GM12878 (cell line): ENCODE results near the gene PMM2. TPM values are rescaled to one million over a fixed set of nuclear protein-coding genes. Genes with fewer than 3 reads are reported as not detected.

Experiments used
- ATAC-seq: fragments of 200-7000 bp; cut with Tn5 transposase; 3 replicates; pipeline ENCODE4 v1.9.1; 2020; ENCODE audit warnings: mild to moderate bottlenecking, moderate library complexity
- BruUV-seq: library from RNA; stranded (reverse); fragments of 400-500 nt; replicated peaks from 2 replicates; lab custom pipeline; 2021; lab: Mats Ljungman, UMichigan
- CTCF ChIA-PET: fragments of 300-600 bp; sonication (Branson Sonifier 250); formaldehyde crosslinking; extraction: SDS; loops from one replicate; lab custom pipeline; 2021; ENCODE audit warnings: inconsistent platforms; lab: Yijun Ruan, JAX
- POLR2A ChIA-PET: fragments of 350-600 bp; formaldehyde crosslinking; extraction: SDS; loops from one replicate; lab custom pipeline; 2021; ENCODE audit warnings: inconsistent platforms; lab: Charles Lee
- RAD21 ChIA-PET: fragments of 300-600 bp; sonication (Branson Sonifier 250); formaldehyde crosslinking; loops from one replicate; lab custom pipeline; 2023; ENCODE audit warnings: antibody characterized with exemption; ENCODE audit not compliant: unreplicated experiment; lab: Charles Lee
- SMC1A ChIA-PET: fragments of 300-600 bp; sonication (Branson Sonifier 250); formaldehyde crosslinking; loops from one replicate; lab custom pipeline; 2023; ENCODE audit not compliant: unreplicated experiment, uncharacterized antibody; lab: Charles Lee
- DNase-seq: peaks from one replicate; pipeline ENCODE4 v3.0.0-alpha.2; 2011; ENCODE audit warnings: low read depth, low spot score
- FAIRE-seq: peaks from 3 replicates; lab custom pipeline; 2011; peaks lifted over from hg19 to GRCh38; lab: Jason Lieb, UNC
- H2AFZ ChIP-seq: 2 replicates; pipeline ENCODE4 v1.6.0; 2011; ENCODE audit warnings: low read depth, low read length, control low read depth; ENCODE audit not compliant: control insufficient read depth
- H3K27ac ChIP-seq: 2 replicates; pipeline ENCODE4 v1.5.1; 2011; ENCODE audit warnings: control low read depth; ENCODE audit not compliant: control insufficient read depth, insufficient read depth
- H3K27me3 ChIP-seq, 2 experiments: replicated peaks in 1 of 2; 2 replicates each; pipeline versions ENCODE4 v1.6.0 to v1.6.1; 2011; ENCODE audit warnings: low read length in 1 of 2; ENCODE audit not compliant: control insufficient read depth in 2 of 2, insufficient read depth in 2 of 2
- H3K36me3 ChIP-seq, 2 experiments: 2 replicates each; pipeline ENCODE4 v1.5.1; 2011; ENCODE audit warnings: low read length in 1 of 2; ENCODE audit not compliant: control insufficient read depth in 2 of 2, insufficient read depth in 2 of 2
- H3K4me1 ChIP-seq: 2 replicates; pipeline ENCODE4 v1.6.1; 2011; ENCODE audit warnings: mild to moderate bottlenecking, low read length, moderate library complexity, mixed read lengths; ENCODE audit not compliant: control insufficient read depth, insufficient read depth
- H3K4me2 ChIP-seq: 2 replicates; pipeline ENCODE4 v1.6.0; 2011; ENCODE audit warnings: control low read depth; ENCODE audit not compliant: control insufficient read depth, insufficient read depth
- H3K4me3 ChIP-seq: fragments of 200-600 bp; sonication (generic); 2 replicates; pipeline ENCODE4 v1.5.1; 2016
- H3K79me2 ChIP-seq: 2 replicates; pipeline ENCODE4 v1.6.0; 2011; ENCODE audit warnings: low read length; ENCODE audit not compliant: control insufficient read depth, insufficient read depth
- H3K9ac ChIP-seq: 2 replicates; pipeline ENCODE4 v1.8.0; 2011; ENCODE audit warnings: low read length, control low read depth, mixed read lengths; ENCODE audit not compliant: control insufficient read depth, insufficient read depth
- H3K9me3 ChIP-seq: replicated peaks from 3 replicates; pipeline ENCODE4 v1.5.1; 2011; ENCODE audit warnings: mild to moderate bottlenecking, low read length; ENCODE audit not compliant: control insufficient read depth, insufficient read depth
- H4K20me1 ChIP-seq: 2 replicates; pipeline ENCODE4 v1.6.0; 2011; ENCODE audit not compliant: control insufficient read depth, insufficient read depth
- CBX5 ChIP-seq: sonication (generic); IDR thresholded peaks from 2 replicates; pipeline ENCODE4 v1.6.1; 2016; ENCODE audit warnings: low read depth, moderate library complexity, mild to moderate bottlenecking, inconsistent platforms
- CUX1 ChIP-seq: IDR thresholded peaks from 2 replicates; pipeline ENCODE4 v1.6.1; 2012; ENCODE audit warnings: improper control_type of control experiment, low read depth, low read length; ENCODE audit not compliant: insufficient replicate concordance
- FOXM1 ChIP-seq: IDR thresholded peaks from 2 replicates; pipeline ENCODE4 v1.6.1; 2012; ENCODE audit warnings: low read depth, mild to moderate bottlenecking, inconsistent platforms, low read length, moderate library complexity
- POLR2AphosphoS5 ChIP-seq: IDR thresholded peaks from 2 replicates; pipeline ENCODE4 v1.6.1; 2011; ENCODE audit warnings: mild to moderate bottlenecking, low read length, inconsistent platforms
- POU2F2 ChIP-seq: IDR thresholded peaks from 3 replicates; pipeline ENCODE4 v1.6.1; 2011; ENCODE audit warnings: low read depth, mild to moderate bottlenecking, low read length, borderline replicate concordance
- SRF ChIP-seq, 2 experiments: IDR thresholded peaks; 2 replicates each; pipeline ENCODE4 v1.6.1; 2011; ENCODE audit warnings: low read depth in 2 of 2, low read length in 2 of 2, mild to moderate bottlenecking in 1 of 2, moderate library complexity in 1 of 2
- WGBS: methylation state at CpG from one replicate; pipeline ENCODE4 v1.1.6; 2016; ENCODE audit warnings: low lambda C conversion rate; ENCODE audit not compliant: insufficient replicate concordance, insufficient coverage; ENCODE audit errors: missing lambda C conversion rate; 5-methylcytosine and 5-hydroxymethylcytosine counted together
- in situ Hi-C: fragments of 300-500 bp; cut with MboI; formaldehyde crosslinking; loops from 9 replicates; pipeline ENCODE4 v1.14.3; 2018; ENCODE audit warnings: mixed read lengths
- intact Hi-C: fragments of 100-400 bp; cut with micrococcal nuclease; formaldehyde crosslinking; loops from one replicate; pipeline ENCODE4 v1.14.2; 2022; ENCODE audit not compliant: unreplicated experiment
- polyA plus RNA-seq, 11 experiments: library from polyadenylated mRNA; depleted of rRNA in 4 of 11; unstranded in 6 of 11; stranded (reverse) in 5 of 11; fragments of >200 nt; fragmentation: Nextera tagmentation in 4 of 11; fragmentation: Illumina TruSeq in 1 of 11; extraction: Ambion mirVana in 4 of 11; extraction: Trizol in 1 of 11; gene quantifications; 1 replicate in 1 of 11; 2 replicates in 10 of 11; pipeline versions ENCODE4 v1.2.1 to v1.2.3, GENCODE V29; 2011 to 2016; ENCODE audit warnings: inconsistent platforms in 2 of 11, missing spikeins in 2 of 11, low read depth in 1 of 11
- total RNA-seq, 4 experiments: library from RNA; depleted of rRNA in 3 of 4; stranded (reverse); fragments of >200 nt in 3 of 4; fragmentation: Illumina TruSeq in 1 of 4; extraction: Trizol in 1 of 4; gene quantifications; 2 replicates each; pipeline versions ENCODE4 v1.2.1 to v1.2.3, GENCODE V29; 2013 to 2021

PMM2 gene
- total and polyA plus RNA-seq, 10 of the 15 experiments (the other 5 are each of a cell fraction or from before 2014, with no cell fraction given) = 22.6 to 69.4 (median 52.3) TPM

- Histone ChIP-seq H3K27me3 (no peaks in the 10 kb centered on the region), H4K20me1 (no peaks in the 10 kb centered on the region), H3K4me3 (no peak overlapping the region), H3K79me2 (peaks cover 12% of the 10 kb centered on the region), H3K9ac (no peak overlapping the region), H2AFZ (no peak overlapping the region), H3K4me1 (no peaks in the 10 kb centered on the region), H3K36me3 (peaks cover 23 to 60% of the 10 kb centered on the region in 2 experiments), H3K4me2 (no peak overlapping the region), H3K9me3 (no peaks in the 10 kb centered on the region), H3K27ac (no peak overlapping the region)
- DNase-seq (no peak), ATAC-seq (no peak), FAIRE-seq (no peak)
- ChIA-PET POLR2A (no interaction called here), CTCF (no interaction called here), RAD21 (no interaction called here), SMC1A (interaction anchor here (0.8 to 1.2 kb wide), 2 partner anchors 10 to 12 kb away, joined by 3 to 5 read pairs; no protein-coding TSS in a partner anchor)
- in situ Hi-C loops (no loop called here), intact Hi-C loops (no loop called here)
- no TSS peak for BruUV-seq
- 98% methylated on average over 5 of the region's 5 CpGs for WGBS
- no peak for TF ChIP-seq SRF (IDR thresholded peaks at IDR 0.05; ENCODE audit: low read depth in 2 of 2, low read length in 2 of 2)
- TF ChIP-seq CBX5 = no peak
- no peak for TF ChIP-seq CUX1
- TF ChIP-seq FOXM1 = no peak
- 0 out of 2 replicates have a peak, but pooled peaks have one; percentile 13 for TF ChIP-seq POLR2AphosphoS5
- no peak for TF ChIP-seq POU2F2
These were observed 9.6 kb downstream of the PMM2 start for GRCh38 chr16:8807189-8807588.
